ENCODE data around the gene CSTF2. TPM values are rescaled to one million over a fixed set of nuclear protein-coding genes. Genes with fewer than 3 reads are reported as not detected.

The CSTF2 gene
- total and polyA plus RNA-seq, 5 experiments from 2014 or later = 6.8 to 15.2 (median 12.7) TPM

DNA sequence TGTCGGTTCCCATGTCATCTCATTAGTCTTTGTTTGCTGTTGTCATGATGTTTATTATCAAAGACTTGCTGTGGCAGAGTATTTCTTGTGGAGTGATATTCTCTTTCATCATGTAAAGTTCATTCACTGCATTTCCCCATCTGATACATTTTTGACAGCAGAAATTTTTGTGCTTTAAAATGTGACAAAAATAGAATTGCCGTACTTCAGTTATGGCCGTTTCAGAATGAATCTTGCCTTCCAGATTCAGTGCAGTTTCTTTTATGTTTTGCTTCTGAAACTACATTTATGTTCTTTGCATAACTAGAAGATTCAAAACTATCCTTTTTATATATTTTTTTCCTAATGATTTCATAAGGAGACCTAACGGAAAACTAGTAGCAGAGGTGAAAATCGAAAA, 10.0 kb downstream of the CSTF2 start:
- Mint-ChIP-seq H3K36me3 (peaks cover 0 to 77% (median 3%) of the 10 kb centered on the region in 3 donors), H3K4me1 (peaks cover 6 to 16% (median 11%) of the 10 kb centered on the region in 4 donors), H3K27me3 (no peaks in the 10 kb centered on the region), H3K27ac (peak overlapping the region in 6 of 10 donors; percentile 30 to 93 (median 87)), H3K9me3 (no peaks in the 10 kb centered on the region), H3K4me3 (peak overlapping the region in 3 of 10 donors; percentile 18 to 50 (median 26))
- ATAC-seq = no peak
- POLR2A ChIA-PET = no interaction called here
- DNase-seq = no peak

DNA sequence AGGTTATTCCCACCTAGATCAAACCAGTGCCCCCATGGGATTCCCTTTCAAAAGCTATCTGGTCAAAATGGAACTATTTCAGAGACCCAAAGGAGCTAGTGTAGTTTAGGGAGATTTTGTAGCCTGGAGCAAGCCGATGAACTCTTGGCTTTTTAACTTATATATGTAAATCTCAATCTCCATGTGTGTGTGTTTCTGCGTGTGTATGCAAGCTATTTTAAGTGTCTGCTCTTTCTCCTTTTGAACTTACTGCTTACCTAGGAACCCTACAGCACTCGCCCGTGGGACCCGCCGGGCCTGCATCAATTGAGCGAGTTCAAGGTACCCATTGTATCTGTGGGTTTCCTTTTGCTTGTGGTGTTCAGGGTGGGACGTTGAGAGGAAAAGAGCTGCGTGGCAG, 10.4 kb downstream of the CSTF2 start:
- Mint-ChIP-seq H3K36me3 (peaks cover 0 to 74% (median 3%) of the 10 kb centered on the region in 3 donors), H3K9me3 (no peaks in the 10 kb centered on the region), H3K4me1 (peaks cover 6 to 16% (median 11%) of the 10 kb centered on the region in 4 donors), H3K27ac (peak overlapping the region in 5 of 10 donors; percentile 33 to 93 (median 79)), H3K4me3 (peak overlapping the region in 1 of 10 donors; percentile 41), H3K27me3 (no peaks in the 10 kb centered on the region)
- POLR2A ChIA-PET = no interaction called here
- ATAC-seq (no peak), DNase-seq (no peak)

GRCh38 chrX:100831219-100831946, 11.2 kb downstream of the CSTF2 start:
- H3K9me3 Mint-ChIP-seq = no peaks in the 10 kb centered on the region
- peaks cover 0 to 71% (median 3%) of the 10 kb centered on the region in 3 donors for H3K36me3 Mint-ChIP-seq
- ATAC-seq (no peak), DNase-seq (no peak)
- POLR2A ChIA-PET = no interaction called here
- H3K27me3 Mint-ChIP-seq = no peaks in the 10 kb centered on the region
- H3K27ac Mint-ChIP-seq = peak overlapping the region in 2 of 10 donors; percentile 19 to 92
- H3K4me1 Mint-ChIP-seq = peaks cover 6 to 16% (median 11%) of the 10 kb centered on the region in 4 donors
- no peak overlapping the region for H3K4me3 Mint-ChIP-seq

GRCh38 chrX:100850317-100850716, 30.1 kb downstream of the CSTF2 start:
- no peaks in the 10 kb centered on the region for H3K36me3 Mint-ChIP-seq
- H3K4me3 Mint-ChIP-seq = no peak overlapping the region
- H3K27me3 Mint-ChIP-seq = peaks cover 0 to 2% (median 0%) of the 10 kb centered on the region in 5 donors
- H3K4me1 Mint-ChIP-seq = no peaks in the 10 kb centered on the region
- ATAC-seq = no peak
- POLR2A ChIA-PET = no interaction called here
- DNase-seq = no peak
- no peaks in the 10 kb centered on the region for H3K9me3 Mint-ChIP-seq
- H3K27ac Mint-ChIP-seq = no peak overlapping the region

- Mint-ChIP-seq H3K4me3 (no peak overlapping the region), H3K9me3 (peaks cover 0 to 6% (median 0%) of the 10 kb centered on the region in 9 donors), H3K4me1 (no peaks in the 10 kb centered on the region), H3K27ac (no peak overlapping the region), H3K36me3 (peaks cover 0 to 7% (median 0%) of the 10 kb centered on the region in 3 donors), H3K27me3 (peaks cover 0 to 5% (median 0%) of the 10 kb centered on the region in 5 donors)
- ATAC-seq (no peak), DNase-seq (no peak)
- POLR2A ChIA-PET = no interaction called here
These were observed 32.6 kb downstream of the CSTF2 start for GRCh38 chrX:100852810-100853209.

- no peak overlapping the region for H3K27ac Mint-ChIP-seq
- H3K4me1 Mint-ChIP-seq = no peaks in the 10 kb centered on the region
- POLR2A ChIA-PET = no interaction called here
- DNase-seq = no peak
- ATAC-seq = no peak
- H3K27me3 Mint-ChIP-seq = peaks cover 0 to 5% (median 0%) of the 10 kb centered on the region in 5 donors
- peaks cover 0 to 1% (median 0%) of the 10 kb centered on the region in 9 donors for H3K9me3 Mint-ChIP-seq
- H3K36me3 Mint-ChIP-seq = no peaks in the 10 kb centered on the region
- no peak overlapping the region for H3K4me3 Mint-ChIP-seq
These were observed 43.2 kb downstream of the CSTF2 start for GRCh38 chrX:100863326-100863864.

- H3K9me3 Mint-ChIP-seq = peaks cover 0 to 1% (median 0%) of the 10 kb centered on the region in 9 donors
- ATAC-seq (no peak), DNase-seq (no peak)
- no peak overlapping the region for H3K4me3 Mint-ChIP-seq
- POLR2A ChIA-PET = no interaction called here
- no peak overlapping the region for H3K27ac Mint-ChIP-seq
- H3K4me1 Mint-ChIP-seq = no peaks in the 10 kb centered on the region
- H3K27me3 Mint-ChIP-seq = peaks cover 0 to 5% (median 0%) of the 10 kb centered on the region in 5 donors
- no peaks in the 10 kb centered on the region for H3K36me3 Mint-ChIP-seq
These were observed 44.6 kb downstream of the CSTF2 start for GRCh38 chrX:100864657-100865391.

DNA sequence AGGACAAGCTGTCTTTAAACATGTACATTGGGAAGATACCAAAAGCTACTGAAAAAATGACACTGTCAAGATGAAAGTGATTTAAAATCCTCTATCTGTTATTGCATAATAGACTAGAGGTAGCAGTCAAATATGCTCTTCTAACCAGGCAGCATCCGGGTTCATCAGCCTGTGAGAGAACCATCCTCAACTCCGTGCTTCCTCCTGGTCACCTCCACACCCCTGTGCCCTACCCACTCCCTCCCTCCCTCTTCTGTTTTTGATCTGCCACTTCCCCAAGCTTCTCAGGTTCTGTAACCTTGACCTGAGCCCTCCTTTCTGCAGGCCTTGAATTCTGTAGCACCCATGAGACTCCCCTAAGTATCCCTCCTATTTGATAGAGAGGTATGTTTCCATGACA, 48.1 kb downstream of the CSTF2 start:
- POLR2A ChIA-PET = no interaction called here
- H3K36me3 Mint-ChIP-seq = no peaks in the 10 kb centered on the region

DNA sequence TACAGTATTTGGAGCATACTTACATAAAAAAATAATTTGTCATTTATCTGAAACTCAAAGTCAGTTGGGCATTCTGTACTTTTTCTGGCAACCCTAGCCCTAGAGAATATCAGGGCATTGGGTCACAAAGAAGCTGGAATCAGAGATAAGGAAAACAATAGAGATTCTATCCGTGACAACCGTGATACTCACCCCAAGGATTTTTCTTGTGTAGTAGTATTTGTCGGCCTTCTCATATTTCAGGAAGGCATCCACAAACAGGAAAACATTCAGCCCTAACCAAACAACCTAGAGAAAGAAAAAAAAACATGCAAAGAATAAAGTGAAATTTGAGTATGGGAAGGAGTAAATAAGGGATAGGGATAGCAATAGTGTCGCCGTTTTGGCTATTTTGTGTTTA, 50.3 kb downstream of the CSTF2 start:
- DNase-seq = no peak

More for the DNA sequence above, 48.1 kb downstream of the CSTF2 start:
- no peak for DNase-seq
- Mint-ChIP-seq H3K4me1 (no peaks in the 10 kb centered on the region), H3K4me3 (no peak overlapping the region), H3K27ac (no peak overlapping the region), H3K9me3 (peaks cover 0 to 1% (median 0%) of the 10 kb centered on the region in 9 donors), H3K27me3 (peaks cover 0 to 4% (median 0%) of the 10 kb centered on the region in 5 donors)
- no peak for ATAC-seq

DNA sequence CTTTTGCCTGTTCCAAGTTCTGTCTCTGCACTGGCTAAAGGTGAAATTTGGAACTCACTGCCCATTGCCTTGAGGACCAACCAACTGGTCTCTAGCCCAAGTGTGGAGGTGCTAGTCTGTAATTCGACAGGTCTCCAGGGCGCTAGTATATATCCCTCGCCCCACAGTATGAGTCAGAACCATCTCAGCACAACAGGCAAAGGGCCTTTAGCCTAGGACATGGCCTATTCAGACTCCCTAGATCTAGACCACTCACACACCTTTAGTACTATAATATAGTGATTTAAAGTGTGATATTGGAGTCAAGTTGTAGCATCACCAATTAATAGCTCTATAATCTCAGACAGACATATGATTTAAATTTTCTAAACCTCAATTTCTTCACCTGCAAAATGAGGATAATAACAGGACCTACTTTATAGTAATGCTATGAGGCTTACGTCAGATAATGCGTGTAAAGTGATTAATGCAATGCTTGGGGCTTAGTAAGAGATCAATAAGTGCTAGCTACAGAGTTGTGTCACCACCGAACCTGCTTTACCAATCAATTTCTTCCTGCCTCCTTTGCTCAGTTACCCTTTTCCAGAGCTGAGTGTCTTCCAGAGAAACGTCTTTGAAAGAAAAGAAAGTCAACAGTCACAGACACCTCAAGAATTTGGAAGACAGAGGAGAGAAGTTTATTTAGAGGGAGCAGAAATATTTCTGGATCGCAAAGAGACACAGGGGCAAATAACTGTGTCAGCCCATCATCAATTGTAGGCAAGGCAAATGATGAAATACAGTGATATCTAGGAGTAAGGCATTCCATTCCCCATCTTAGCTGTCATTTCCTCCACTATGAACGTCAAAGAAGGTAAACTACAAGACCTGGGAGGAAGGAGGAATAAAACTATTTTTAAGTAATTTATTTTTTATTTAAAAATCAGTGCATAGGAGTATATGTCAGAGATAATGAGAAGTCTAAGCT, 51.7 kb downstream of the CSTF2 start:
- POLR2A ChIA-PET = no interaction called here
- peaks cover 0 to 4% (median 0%) of the 10 kb centered on the region in 5 donors for H3K27me3 Mint-ChIP-seq
- DNase-seq (no peak), ATAC-seq (no peak)
- no peaks in the 10 kb centered on the region for H3K36me3 Mint-ChIP-seq
- no peak overlapping the region for H3K4me3 Mint-ChIP-seq
- H3K4me1 Mint-ChIP-seq = peaks cover 0 to 1% (median 0%) of the 10 kb centered on the region in 4 donors
- no peak overlapping the region for H3K27ac Mint-ChIP-seq
- peaks cover 0 to 1% (median 0%) of the 10 kb centered on the region in 9 donors for H3K9me3 Mint-ChIP-seq

More for the DNA sequence above, 50.3 kb downstream of the CSTF2 start:
- peaks cover 0 to 4% (median 0%) of the 10 kb centered on the region in 5 donors for H3K27me3 Mint-ChIP-seq
- H3K4me1 Mint-ChIP-seq = peaks cover 0 to 1% (median 0%) of the 10 kb centered on the region in 4 donors
- POLR2A ChIA-PET = no interaction called here
- H3K4me3 Mint-ChIP-seq = no peak overlapping the region
- peaks cover 0 to 1% (median 0%) of the 10 kb centered on the region in 9 donors for H3K9me3 Mint-ChIP-seq
- H3K36me3 Mint-ChIP-seq = no peaks in the 10 kb centered on the region
- no peak for ATAC-seq
- H3K27ac Mint-ChIP-seq = no peak overlapping the region

- DNase-seq (no peak), ATAC-seq (no peak)
- POLR2A ChIA-PET = no interaction called here
- H3K9me3 Mint-ChIP-seq = no peaks in the 10 kb centered on the region
- no peaks in the 10 kb centered on the region for H3K36me3 Mint-ChIP-seq
- H3K4me3 Mint-ChIP-seq = no peak within 1 kb of the TSS
- H3K27ac Mint-ChIP-seq = no peak within 1 kb of the TSS
- peaks cover 0 to 4% (median 1%) of the 10 kb centered on the region in 5 donors for H3K27me3 Mint-ChIP-seq
- H3K4me1 Mint-ChIP-seq = peaks cover 0 to 1% (median 0%) of the 10 kb centered on the region in 4 donors
These were observed 54.1 kb downstream of the CSTF2 start, which contains the start of gene NOX1 for GRCh38 chrX:100874325-100874724. Gene NOX1 (minus strand): TSS chrX:100874359. CDS start chrX:100874139, 220 bp downstream.

DNA sequence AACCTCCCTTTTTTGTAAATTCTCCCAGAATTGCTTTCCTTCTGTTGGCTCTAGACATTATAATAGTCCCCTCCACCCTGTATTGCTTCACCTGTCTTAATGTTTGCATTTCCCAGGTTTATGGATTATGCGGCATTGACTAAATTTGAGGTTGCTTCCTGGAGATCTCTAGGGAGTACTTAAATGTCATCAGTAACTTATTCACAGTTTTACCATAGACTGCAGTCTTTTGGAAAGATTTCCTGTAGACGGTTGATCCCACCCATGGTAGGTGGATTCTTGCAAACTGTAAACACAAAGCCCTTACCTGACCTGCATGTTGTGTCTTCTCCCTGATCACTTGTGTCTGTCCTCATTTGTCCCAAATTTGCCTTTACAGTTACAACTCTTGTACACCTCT, 60.2 kb downstream of the CSTF2 start:
- Mint-ChIP-seq H3K27ac (no peak overlapping the region), H3K4me1 (peaks cover 0 to 2% (median 0%) of the 10 kb centered on the region in 4 donors), H3K4me3 (no peak overlapping the region), H3K27me3 (peaks cover 0 to 4% (median 0%) of the 10 kb centered on the region in 5 donors), H3K9me3 (no peaks in the 10 kb centered on the region), H3K36me3 (no peaks in the 10 kb centered on the region)
- POLR2A ChIA-PET = no interaction called here
- no peak for ATAC-seq
- DNase-seq = no peak
